Astrocyte (in vitro differentiated cells and primary cell): ENCODE data around the gene GAB2.

ENCODE experiments used
- CTCF ChIP-seq: IDR thresholded peaks from 2 replicates; pipeline ENCODE4 v1.5.1; 2011; ENCODE audit warnings: low read depth, mild to moderate bottlenecking, inconsistent platforms, low read length, moderate library complexity; ENCODE audit not compliant: insufficient read depth
- EZH2 ChIP-seq: IDR thresholded peaks from 2 replicates; pipeline ENCODE4 v1.6.1; 2012; ENCODE audit warnings: mild to moderate bottlenecking, low read length, inconsistent platforms; ENCODE audit not compliant: insufficient read depth

GRCh38 chr11:78416285-78417174 is 1.1 kb downstream of the GAB2 start:
- TF ChIP-seq CTCF (peak; percentile 19), EZH2 (no peak)
